Liver (tissue), 9 donors: ENCODE results near the gene PARD3. TPM values are rescaled to one million over a fixed set of nuclear protein-coding genes. Genes with fewer than 3 reads are reported as not detected.

ENCODE experiments used
- DNase-seq: peaks from one replicate; pipeline ENCODE4 v3.0.0-alpha.2; 2017; ENCODE audit warnings: low spot score
- H3K27ac ChIP-seq, 2 donors: one replicate each; pipeline ENCODE4 v1.7.0; 2013; ENCODE audit warnings: inconsistent platforms in 2 of 2, low read length in 2 of 2, control low read depth in 1 of 2, low read depth in 1 of 2, mild to moderate bottlenecking in 1 of 2
- H3K27me3 ChIP-seq, 4 donors: one replicate each; pipeline versions ENCODE4 v1.6.1 to v1.7.0; 2013; ENCODE audit warnings: low read length in 3 of 4, inconsistent platforms in 1 of 4, mild to moderate bottlenecking in 1 of 4, moderate library complexity in 1 of 4; ENCODE audit not compliant: control insufficient read depth in 4 of 4, insufficient read depth in 4 of 4
- H3K36me3 ChIP-seq, 4 donors: one replicate each; pipeline versions ENCODE4 v1.6.1 to v1.7.0; 2013; ENCODE audit warnings: low read length in 3 of 4, mild to moderate bottlenecking in 3 of 4, low read depth in 1 of 4, moderate library complexity in 1 of 4; ENCODE audit not compliant: control insufficient read depth in 4 of 4, insufficient read depth in 3 of 4
- H3K4me1 ChIP-seq, 4 donors: one replicate each; pipeline versions ENCODE4 v1.6.1 to v1.7.0; 2013; ENCODE audit warnings: low read length in 3 of 4, mild to moderate bottlenecking in 3 of 4, moderate library complexity in 1 of 4; ENCODE audit not compliant: control insufficient read depth in 4 of 4, insufficient read depth in 4 of 4
- H3K4me3 ChIP-seq, 3 donors: one replicate each; pipeline versions ENCODE4 v1.6.1 to v1.7.0; 2013; ENCODE audit warnings: low read length in 3 of 3, control low read depth in 1 of 3, low read depth in 1 of 3, mild to moderate bottlenecking in 1 of 3
- H3K9ac ChIP-seq, 2 donors: one replicate each; pipeline ENCODE4 v1.7.0; 2013; ENCODE audit warnings: low read length in 2 of 2, mild to moderate bottlenecking in 2 of 2, moderate library complexity in 2 of 2, control low read depth in 1 of 2, low read depth in 1 of 2
- H3K9me3 ChIP-seq, 4 donors: one replicate each; pipeline versions ENCODE4 v1.6.1 to v1.7.0; 2013; ENCODE audit warnings: low read length in 3 of 4; ENCODE audit not compliant: control insufficient read depth in 4 of 4
- ATF3 ChIP-seq: IDR thresholded peaks from 2 replicates; pipeline ENCODE4 v1.6.1; 2016; ENCODE audit warnings: antibody characterized with exemption
- CTCF ChIP-seq: fragments of 150-350 bp; IDR thresholded peaks from 2 replicates; pipeline ENCODE4 v1.5.1; 2017; ENCODE audit warnings: improper control_type of control experiment, low read depth, low read length; ENCODE audit not compliant: missing input control
- EGR1 ChIP-seq, 2 donors: IDR thresholded peaks; 2 replicates each; pipeline ENCODE4 v1.6.1; 2016 to 2018; ENCODE audit warnings: antibody characterized with exemption in 2 of 2, low read depth in 2 of 2
- FOXA1 ChIP-seq: IDR thresholded peaks from 2 replicates; pipeline ENCODE4 v1.6.1; 2016; ENCODE audit warnings: antibody characterized with exemption
- FOXA2 ChIP-seq: IDR thresholded peaks from 2 replicates; pipeline ENCODE4 v1.6.1; 2016; ENCODE audit warnings: antibody characterized with exemption
- GABPA ChIP-seq, 2 donors: IDR thresholded peaks in 1 of 2; conservative IDR thresholded peaks in 1 of 2; 2 replicates each; pipeline ENCODE4 v1.6.1; 2016; ENCODE audit warnings: antibody characterized with exemption in 2 of 2, mild to moderate bottlenecking in 1 of 2, moderate library complexity in 1 of 2
- HNF4A ChIP-seq, 2 donors: conservative IDR thresholded peaks; 2 replicates each; pipeline ENCODE4 v1.6.1; 2016; ENCODE audit warnings: antibody characterized with exemption in 2 of 2, mild to moderate bottlenecking in 2 of 2
- JUND ChIP-seq, 2 donors: IDR thresholded peaks; 2 replicates each; pipeline ENCODE4 v1.6.1; 2016; ENCODE audit warnings: antibody characterized with exemption in 2 of 2
- MAX ChIP-seq: IDR thresholded peaks from 2 replicates; pipeline ENCODE4 v1.6.1; 2016; ENCODE audit warnings: antibody characterized with exemption
- NR2F2 ChIP-seq: IDR thresholded peaks from 2 replicates; pipeline ENCODE4 v1.6.1; 2016; ENCODE audit warnings: antibody characterized with exemption
- RAD21 ChIP-seq, 2 donors: IDR thresholded peaks; 2 replicates each; pipeline ENCODE4 v1.6.1; 2016; ENCODE audit warnings: antibody characterized with exemption in 2 of 2, mild to moderate bottlenecking in 2 of 2
- REST ChIP-seq: IDR thresholded peaks from 2 replicates; pipeline ENCODE4 v1.6.1; 2016; ENCODE audit warnings: antibody characterized with exemption, mild to moderate bottlenecking
- RXRA ChIP-seq, 2 donors: IDR thresholded peaks; 2 replicates each; pipeline ENCODE4 v1.6.1; 2017 to 2018; ENCODE audit warnings: antibody characterized with exemption in 2 of 2, mild to moderate bottlenecking in 1 of 2
- YY1 ChIP-seq: IDR thresholded peaks from 2 replicates; pipeline ENCODE4 v1.6.1; 2016; ENCODE audit warnings: antibody characterized with exemption, mild to moderate bottlenecking
- ZBTB33 ChIP-seq: IDR thresholded peaks from 2 replicates; pipeline ENCODE4 v1.6.1; 2016; ENCODE audit warnings: antibody characterized with exemption
- WGBS: extraction: QIAGEN DNeasy Blood & Tissue Kit; methylation state at CpG from one replicate; pipeline ENCODE4 v1.1.7; 2013; 5-methylcytosine and 5-hydroxymethylcytosine counted together
- polyA plus RNA-seq, 2 donors: library from polyadenylated mRNA; stranded (reverse) in 1 of 2; unstranded in 1 of 2; fragments of 200-250 nt in 1 of 2; fragments of >200 nt in 1 of 2; fragmentation: Nextera tagmentation in 1 of 2; extraction: Ambion mirVana in 1 of 2; gene quantifications; one replicate each; pipeline versions ENCODE4 v1.2.1 to v1.2.3, GENCODE V29; 2013 to 2015
- total RNA-seq, 2 donors: library from RNA; depleted of rRNA; stranded (reverse); fragments of >200 nt; gene quantifications; one replicate each; pipeline ENCODE4 v1.2.3, GENCODE V29; 2014
- donor health status: healthy.
- donor health status: healthy.
- donor health status: healthy.
- donor health status: healthy.
- donor health status: healthy.

The PARD3 gene
- total and polyA plus RNA-seq, 4 donors: 12.3 to 43.8 (median 13.5) TPM

- Histone ChIP-seq H3K9me3 (peaks cover 0 to 5% (median 3%) of the 10 kb centered on the region in 4 donors), H3K27me3 (no peaks in the 10 kb centered on the region), H3K27ac (no peak overlapping the region), H3K36me3 (no peaks in the 10 kb centered on the region), H3K4me1 (no peaks in the 10 kb centered on the region), H3K9ac (no peak overlapping the region), H3K4me3 (no peak overlapping the region)
- TF ChIP-seq NR2F2 (no peak), FOXA1 (no peak), REST (no peak), HNF4A (conservative IDR thresholded peaks at IDR 0.05) (no peak), EGR1 (IDR thresholded peaks at IDR 0.05; ENCODE audit: low read depth in 2 of 2) (no peak), RAD21 (IDR thresholded peaks at IDR 0.05) (no peak), GABPA (IDR thresholded peaks at IDR 0.05 in 1 of 2, conservative IDR thresholded peaks at IDR 0.05 in 1 of 2) (no peak), YY1 (no peak), CTCF (no peak)
- no peak for DNase-seq
- 81% methylated on average over 8 of the region's 8 CpGs for WGBS
These were observed 716.1 kb downstream of the PARD3 start for GRCh38 chr10:34098821-34099567.

- Histone ChIP-seq H3K4me1 (no peaks in the 10 kb centered on the region), H3K9ac (no peak overlapping the region), H3K4me3 (no peak overlapping the region), H3K9me3 (peaks cover 0 to 5% (median 3%) of the 10 kb centered on the region in 4 donors), H3K27ac (no peak overlapping the region), H3K27me3 (no peaks in the 10 kb centered on the region), H3K36me3 (no peaks in the 10 kb centered on the region)
- TF ChIP-seq MAX (no peak), ZBTB33 (no peak), FOXA2 (no peak), HNF4A (conservative IDR thresholded peaks at IDR 0.05) (no peak), RXRA (IDR thresholded peaks at IDR 0.05) (no peak), ATF3 (no peak), YY1 (no peak), JUND (IDR thresholded peaks at IDR 0.05) (no peak), REST (no peak), RAD21 (IDR thresholded peaks at IDR 0.05) (no peak)
- DNase-seq: no peak
These were observed 717.4 kb downstream of the PARD3 start for GRCh38 chr10:34097682-34098081.
